ENCODE results near the gene RPS6KA3.
A peak's percentile ranks its signal among the peaks of the same experiment; 100 is the strongest.
"Not testable (repeated sequence)": the region's sequence is repeated elsewhere in the genome, so short reads cannot be mapped to it uniquely, and the experiment has no call there.

The RPS6KA3 gene

GRCh38 chrX:20217271-20217670, 49.4 kb downstream of the RPS6KA3 start:
- no peak for DNase-seq

GRCh38 chrX:20215565-20215964, 51.1 kb downstream of the RPS6KA3 start:
- DNase-seq = no peak

- no peak for DNase-seq
Measured at GRCh38 chrX:20212486-20213089, 54.1 kb downstream of the RPS6KA3 start.

- no peak for DNase-seq
Measured at GRCh38 chrX:20211261-20211786, 55.4 kb downstream of the RPS6KA3 start.

GRCh38 chrX:20205927-20206708, 60.6 kb downstream of the RPS6KA3 start:
- no peak for DNase-seq

- no peak for DNase-seq
Measured at GRCh38 chrX:20204351-20204750, 62.4 kb downstream of the RPS6KA3 start.

GRCh38 chrX:20197641-20198210, 69.0 kb downstream of the RPS6KA3 start:
- no peak for DNase-seq

GRCh38 chrX:20189171-20189570, 77.5 kb downstream of the RPS6KA3 start:
- DNase-seq = no peak

- no peak for DNase-seq
Measured at GRCh38 chrX:20181598-20182329, 84.9 kb downstream of the RPS6KA3 start.

- no peak for DNase-seq
Measured at GRCh38 chrX:20177093-20177492, 89.6 kb downstream of the RPS6KA3 start.

GRCh38 chrX:20173856-20174255, 92.9 kb downstream of the RPS6KA3 start:
- no peak for DNase-seq

GRCh38 chrX:20173313-20173712, 93.4 kb downstream of the RPS6KA3 start:
- DNase-seq = no peak

- no peak for DNase-seq
Measured at GRCh38 chrX:20171887-20172286, 94.8 kb downstream of the RPS6KA3 start.

GRCh38 chrX:20162516-20162915, 104.2 kb downstream of the RPS6KA3 start:
- DNase-seq = not testable (repeated sequence)

- no peak for DNase-seq
Measured at GRCh38 chrX:20159797-20160385, 106.8 kb downstream of the RPS6KA3 start.

GRCh38 chrX:20151689-20152088, 115.0 kb downstream of the RPS6KA3 start:
- DNase-seq = no peak

- no peak for DNase-seq
Measured at GRCh38 chrX:20149326-20149725, 117.4 kb downstream of the RPS6KA3 start.

GRCh38 chrX:20147561-20147960, 119.1 kb downstream of the RPS6KA3 start:
- DNase-seq = no peak

- no peak for DNase-seq
Measured at GRCh38 chrX:20144491-20144890, 122.2 kb downstream of the RPS6KA3 start.

GRCh38 chrX:20143561-20143960, 123.1 kb downstream of the RPS6KA3 start:
- no peak for DNase-seq

- no peak for DNase-seq
Measured at GRCh38 chrX:20143111-20143510, 123.6 kb downstream of the RPS6KA3 start.

GRCh38 chrX:20141281-20142220, 125.2 kb downstream of the RPS6KA3 start, which contains the start of gene EIF1AX:
TSS of gene EIF1AX (minus strand) at chrX:20141838. CDS start at chrX:20141640, 198 bp downstream.
- DNase-seq = peak; percentile 93
